IMR-90 (cell line): ENCODE data around the gene PACS1. TPM values are rescaled to one million over a fixed set of nuclear protein-coding genes. Genes with fewer than 3 reads are reported as not detected.

Experiments
- ATAC-seq: fragments of 200-7000 bp; cut with Tn5 transposase; 2 replicates; pipeline ENCODE4 v1.9.1; 2020; ENCODE audit warnings: low read depth, mild to moderate bottlenecking, moderate library complexity
- BruUV-seq: library from RNA; stranded (reverse); fragments of 400-500 nt; replicated peaks from 2 replicates; lab custom pipeline; 2021; lab: Mats Ljungman, UMichigan
- CTCF ChIA-PET: fragments of 300-600 bp; formaldehyde crosslinking; extraction: SDS; loops from one replicate; lab custom pipeline; 2021; ENCODE audit warnings: antibody characterized with exemption; lab: Yijun Ruan, JAX
- POLR2A ChIA-PET: fragments of 300-600 bp; sonication (Branson Sonifier 250); formaldehyde crosslinking; loops from one replicate; lab custom pipeline; 2022; ENCODE audit warnings: antibody characterized with exemption; ENCODE audit not compliant: unreplicated experiment; lab: Charles Lee
- DNase-seq: peaks from one replicate; pipeline ENCODE4 v3.0.0; 2013
- H2AFZ ChIP-seq: replicated peaks from 2 replicates; pipeline ENCODE3; 2013; ENCODE audit warnings: low read length, mild to moderate bottlenecking; ENCODE audit not compliant: poor library complexity
- H2AK5ac ChIP-seq: 2 replicates; pipeline ENCODE4 v1.6.1; 2013; ENCODE audit warnings: low read depth, low read length, inconsistent platforms
- H2AK9ac ChIP-seq: replicated peaks from 2 replicates; pipeline ENCODE3; 2013; ENCODE audit warnings: mild to moderate bottlenecking, low read depth, low read length, moderate library complexity; ENCODE audit not compliant: poor library complexity
- H2BK120ac ChIP-seq: 2 replicates; pipeline ENCODE4 v1.6.1; 2013; ENCODE audit warnings: low read depth, low read length, inconsistent platforms
- H2BK15ac ChIP-seq: 3 replicates; pipeline ENCODE4 v1.6.1; 2013; ENCODE audit warnings: low read depth, low read length, inconsistent platforms
- H2BK20ac ChIP-seq: 2 replicates; pipeline ENCODE4 v1.6.1; 2013; ENCODE audit warnings: low read depth, mild to moderate bottlenecking, inconsistent platforms, low read length, moderate library complexity
- H2BK5ac ChIP-seq: 2 replicates; pipeline ENCODE4 v1.6.1; 2013; ENCODE audit warnings: mild to moderate bottlenecking, low read depth, low read length, inconsistent platforms; ENCODE audit not compliant: poor library complexity, severe bottlenecking
- H3K14ac ChIP-seq: replicated peaks from 2 replicates; pipeline ENCODE4 v1.6.1; 2013; ENCODE audit warnings: low read depth, low read length, inconsistent platforms
- H3K18ac ChIP-seq: 2 replicates; pipeline ENCODE4 v1.6.1; 2013; ENCODE audit warnings: low read depth, low read length, control low read depth
- H3K23ac ChIP-seq: 2 replicates; pipeline ENCODE4 v1.6.1; 2013; ENCODE audit warnings: low read depth, low read length, inconsistent platforms
- H3K27ac ChIP-seq: 2 replicates; pipeline ENCODE4 v1.5.1; 2013; ENCODE audit warnings: mild to moderate bottlenecking, control low read depth, low read length; ENCODE audit not compliant: insufficient read depth
- H3K27me3 ChIP-seq: 2 replicates; pipeline ENCODE4 v1.6.1; 2013; ENCODE audit warnings: low read length; ENCODE audit not compliant: control insufficient read depth, insufficient read depth
- H3K36me3 ChIP-seq: 2 replicates; pipeline ENCODE4 v1.6.1; 2013; ENCODE audit warnings: low read length, mixed read lengths; ENCODE audit not compliant: control insufficient read depth, insufficient read depth
- H3K4ac ChIP-seq: 2 replicates; pipeline ENCODE4 v1.6.1; 2013; ENCODE audit warnings: low read depth, low read length, inconsistent platforms
- H3K4me1 ChIP-seq: 2 replicates; pipeline ENCODE4 v1.6.1; 2013; ENCODE audit warnings: low read length, mixed read lengths; ENCODE audit not compliant: control insufficient read depth, insufficient read depth
- H3K4me2 ChIP-seq: 2 replicates; pipeline ENCODE4 v1.6.1; 2013; ENCODE audit warnings: low read depth, mild to moderate bottlenecking, control low read depth, low read length, moderate library complexity
- H3K4me3 ChIP-seq: 2 replicates; pipeline ENCODE4 v1.5.1; 2013; ENCODE audit warnings: low read depth, mild to moderate bottlenecking, control low read depth, low read length, moderate library complexity; ENCODE audit not compliant: insufficient read depth
- H3K56ac ChIP-seq: 2 replicates; pipeline ENCODE4 v1.6.1; 2013; ENCODE audit warnings: low read length, inconsistent platforms; ENCODE audit not compliant: insufficient read depth; ENCODE audit errors: extremely low read depth
- H3K79me1 ChIP-seq, 2 experiments: 2 replicates each; pipeline ENCODE4 v1.6.1; 2013; ENCODE audit warnings: low read length in 2 of 2, inconsistent platforms in 1 of 2, low read depth in 1 of 2
- H3K9ac ChIP-seq: 2 replicates; pipeline ENCODE4 v1.6.1; 2013; ENCODE audit warnings: low read depth, low read length, control low read depth
- H3K9me1 ChIP-seq: 2 replicates; pipeline ENCODE4 v1.6.1; 2013; ENCODE audit warnings: low read length, inconsistent platforms; ENCODE audit not compliant: insufficient read depth
- H3K9me3 ChIP-seq: 2 replicates; pipeline ENCODE4 v1.6.1; 2013; ENCODE audit warnings: low read length; ENCODE audit not compliant: control insufficient read depth, insufficient read depth
- H4K20me1 ChIP-seq: 2 replicates; pipeline ENCODE4 v1.6.1; 2013; ENCODE audit warnings: low read length, inconsistent platforms; ENCODE audit not compliant: insufficient read depth
- H4K5ac ChIP-seq: 2 replicates; pipeline ENCODE4 v1.6.1; 2013; ENCODE audit warnings: mild to moderate bottlenecking, low read depth, low read length, control low read depth
- H4K8ac ChIP-seq, 2 experiments: 2 replicates each; pipeline ENCODE4 v1.6.1; 2013; ENCODE audit warnings: low read depth in 2 of 2, low read length in 2 of 2, control low read depth in 1 of 2, inconsistent platforms in 1 of 2
- H4K91ac ChIP-seq: 2 replicates; pipeline ENCODE4 v1.6.1; 2013; ENCODE audit warnings: low read depth, low read length, inconsistent platforms; ENCODE audit not compliant: insufficient read depth
- MXI1 ChIP-seq: IDR thresholded peaks from 2 replicates; pipeline ENCODE4 v1.6.1; 2012; ENCODE audit warnings: low read depth, mild to moderate bottlenecking, low read length, moderate library complexity, borderline replicate concordance
- WGBS, 2 experiments: methylation state at CpG; one replicate each; pipeline versions ENCODE4 v1.1.5 to v1.1.7; 2013; ENCODE audit warnings: missing lambda C conversion rate in 2 of 2; ENCODE audit not compliant: insufficient read length in 1 of 2; ENCODE audit errors: extremely low coverage in 2 of 2; 5-methylcytosine and 5-hydroxymethylcytosine counted together
- dilution Hi-C: fragments of 300-500 bp; cut with HindIII; formaldehyde crosslinking; loops from one replicate; pipeline ENCODE4 v1.14.3; 2018; ENCODE audit warnings: low sequenced_read_pairs; ENCODE audit not compliant: unreplicated experiment
- in situ Hi-C: fragments of 300-500 bp; cut with MboI; formaldehyde crosslinking; loops from 3 replicates; pipeline ENCODE4 v1.14.3; 2019; ENCODE audit warnings: low sequenced_read_pairs, inconsistent platforms, mixed read lengths
- intact Hi-C: fragments of 100-400 bp; cut with micrococcal nuclease; formaldehyde crosslinking; loops from 2 replicates; pipeline ENCODE4 v1.10.0; 2022
- polyA plus RNA-seq, 3 experiments: library from polyadenylated mRNA; depleted of rRNA; stranded (reverse); fragments of >200 nt; gene quantifications; 2 replicates each; pipeline ENCODE4 v1.2.3, GENCODE V29; 2012; ENCODE audit warnings: low replicate concordance in 1 of 3
- total RNA-seq: library from RNA; depleted of rRNA; stranded (reverse); fragments of >200 nt; gene quantifications from 2 replicates; pipeline ENCODE4 v1.2.3, GENCODE V29; 2012

PACS1 gene
- total and polyA plus RNA-seq, 2 of the 4 experiments (the other 2 are of a cell fraction) = 7.3 to 32.0 TPM

GRCh38 chr11:66243782-66244535, 173.9 kb downstream of the PACS1 start:
- in situ Hi-C loops = no loop called here
- peak overlapping the region; percentile 22 for H2AK9ac ChIP-seq
- CTCF ChIA-PET = interaction anchor here (0.6 kb wide), 1 partner anchor 36 kb away, joined by 3 read pairs; no protein-coding TSS in a partner anchor
- no peak overlapping the region for H3K14ac ChIP-seq
- ATAC-seq (no peak), DNase-seq (no peak)
- H2AK5ac ChIP-seq = no peak overlapping the region
- BruUV-seq = TSS peak; percentile 54
- no peak overlapping the region for H4K8ac ChIP-seq
- no peak overlapping the region for H3K4me3 ChIP-seq
- H3K27ac ChIP-seq = no peak overlapping the region
- WGBS, 2 experiments = 72% methylated on average over 9 of the region's 13 CpGs; no CpG with 5 or more reads in 1 of the 2 experiments
- no peak for TF ChIP-seq MXI1
- no peaks in the 10 kb centered on the region for H3K4me1 ChIP-seq
- POLR2A ChIA-PET = no interaction called here
- H2AFZ ChIP-seq = no peak overlapping the region
- H3K36me3 ChIP-seq = peaks cover 45% of the 10 kb centered on the region
- H2BK15ac ChIP-seq = no peak overlapping the region
- H3K4ac ChIP-seq = no peak overlapping the region
- intact Hi-C loops = no loop called here
- H3K4me2 ChIP-seq = no peak overlapping the region
- no peaks in the 10 kb centered on the region for H3K9me3 ChIP-seq
- H2BK20ac ChIP-seq = no peak overlapping the region
- H3K9ac ChIP-seq = no peak overlapping the region
- H3K23ac ChIP-seq = no peak overlapping the region
- H3K27me3 ChIP-seq = no peaks in the 10 kb centered on the region
- no peak overlapping the region for H2BK5ac ChIP-seq
- H3K79me1 ChIP-seq = no peaks in the 10 kb centered on the region; a peak in 1 of 4 replicates
- H4K20me1 ChIP-seq = no peaks in the 10 kb centered on the region
- H3K56ac ChIP-seq = no peak overlapping the region
- no peak overlapping the region for H4K91ac ChIP-seq
- no peak overlapping the region for H3K18ac ChIP-seq
- no peak overlapping the region for H4K5ac ChIP-seq
- dilution Hi-C loops = no loop called here
- no peaks in the 10 kb centered on the region for H3K9me1 ChIP-seq
- no peak overlapping the region for H2BK120ac ChIP-seq
